GM18511 (cell line): ENCODE measurements around the gene TMA7.
"Not testable (repeated sequence)": the region's sequence is repeated elsewhere in the genome, so short reads cannot be mapped to it uniquely, and the experiment has no call there.

ENCODE experiments used
- ATAC-seq: cut with Tn5 transposase; IDR thresholded peaks from one replicate; pipeline ENCODE4 v1.9.1; 2021; ENCODE audit warnings: mild to moderate bottlenecking, moderate library complexity; ENCODE audit not compliant: unreplicated experiment

The TMA7 gene

GRCh38 chr3:48465531-48466378, 25.7 kb downstream of the TMA7 start:
- peak; percentile 91 for ATAC-seq

- peak; percentile 32 for ATAC-seq
These were observed 26.5 kb downstream of the TMA7 start for GRCh38 chr3:48466386-48467109.

- no peak for ATAC-seq
These were observed 27.0 kb downstream of the TMA7 start for GRCh38 chr3:48467110-48467454.

- no peak for ATAC-seq
These were observed 27.6 kb downstream of the TMA7 start for GRCh38 chr3:48467473-48468267.

- no peak for ATAC-seq
These were observed 28.3 kb downstream of the TMA7 start for GRCh38 chr3:48468329-48468731.

GRCh38 chr3:48469046-48469915, 29.2 kb downstream of the TMA7 start:
- no peak for ATAC-seq

GRCh38 chr3:48470286-48470685, 30.2 kb downstream of the TMA7 start:
- no peak for ATAC-seq

GRCh38 chr3:48472673-48472922, 32.5 kb downstream of the TMA7 start:
- peak; percentile 31 for ATAC-seq

- peak; percentile 83 for ATAC-seq
These were observed 33.0 kb downstream of the TMA7 start for GRCh38 chr3:48472923-48473616.

GRCh38 chr3:48473617-48473952, 33.5 kb downstream of the TMA7 start:
- ATAC-seq: no peak

- ATAC-seq: not testable (repeated sequence)
These were observed 34.0 kb downstream of the TMA7 start for GRCh38 chr3:48474031-48474430.

- no peak for ATAC-seq
These were observed 34.6 kb downstream of the TMA7 start for GRCh38 chr3:48474619-48475018.

- no peak for ATAC-seq
These were observed 35.1 kb downstream of the TMA7 start for GRCh38 chr3:48475188-48475587.

- no peak for ATAC-seq
These were observed 36.5 kb downstream of the TMA7 start for GRCh38 chr3:48476426-48477053.

GRCh38 chr3:48477959-48478520, 38.0 kb downstream of the TMA7 start:
- ATAC-seq: no peak

GRCh38 chr3:48478626-48479555, 38.8 kb downstream of the TMA7 start:
- ATAC-seq: no peak

GRCh38 chr3:48480891-48481290, 40.8 kb downstream of the TMA7 start:
- not testable (repeated sequence) for ATAC-seq

- not testable (repeated sequence) for ATAC-seq
These were observed 42.8 kb downstream of the TMA7 start for GRCh38 chr3:48482822-48483221.
